SK-N-SH (cell line): ENCODE data around the gene LMO2. TPM values are rescaled to one million over a fixed set of nuclear protein-coding genes. Genes with fewer than 3 reads are reported as not detected.

ENCODE experiments used
- CTCF ChIA-PET: fragments of 300-600, 350-600 bp; formaldehyde crosslinking; extraction: SDS; loops from one replicate; lab custom pipeline; 2021; lab: Yijun Ruan, JAX
- POLR2A ChIA-PET: fragments of 350-600 bp; sonication (Branson Sonifier 250); formaldehyde crosslinking; extraction: SDS; loops from one replicate; lab custom pipeline; 2020; ENCODE audit warnings: antibody characterized with exemption, inconsistent platforms; lab: Yijun Ruan, JAX
- DNase-seq: peaks from one replicate; pipeline ENCODE4 v3.0.0; 2012
- H2AFZ ChIP-seq: fragments of 200-600 bp; sonication (generic); 2 replicates; pipeline ENCODE4 v1.8.1; 2016; ENCODE audit warnings: antibody characterized with exemption, mild to moderate bottlenecking, low read depth
- H3F3A ChIP-seq: fragments of 200-600 bp; sonication (generic); replicated peaks from 2 replicates; pipeline ENCODE3; 2016; ENCODE audit warnings: antibody characterized with exemption, mild to moderate bottlenecking; ENCODE audit not compliant: insufficient read depth
- H3K27ac ChIP-seq, 2 experiments: fragments of 200-500 bp in 1 of 2; fragments of 200-600 bp in 1 of 2; sonication (Bioruptor generic) in 1 of 2; sonication (generic), shearing (Covaris generic) in 1 of 2; 2 replicates each; pipeline versions ENCODE4 v1.5.1 to v1.6.1; 2014 to 2016; ENCODE audit warnings: low read depth in 2 of 2, inconsistent platforms in 1 of 2, low read length in 1 of 2, mild to moderate bottlenecking in 1 of 2, mixed read lengths in 1 of 2
- H3K27me3 ChIP-seq: fragments of 200-600 bp; sonication (generic), shearing (Covaris generic); 2 replicates; pipeline ENCODE4 v1.6.1; 2016; ENCODE audit warnings: mixed run types; ENCODE audit not compliant: insufficient read depth
- H3K36me3 ChIP-seq, 2 experiments: fragments of 200-500 bp in 1 of 2; fragments of 200-600 bp in 1 of 2; sonication (Bioruptor generic) in 1 of 2; sonication (generic) in 1 of 2; replicated peaks in 1 of 2; 2 replicates each; pipeline versions ENCODE3 to v1.5.1; 2014 to 2016; ENCODE audit warnings: low read length in 1 of 2, mild to moderate bottlenecking in 1 of 2; ENCODE audit not compliant: insufficient read depth in 2 of 2, control insufficient read depth in 1 of 2
- H3K4me1 ChIP-seq, 2 experiments: fragments of 200-500 bp in 1 of 2; fragments of 200-600 bp in 1 of 2; sonication (Bioruptor generic) in 1 of 2; sonication (generic), shearing (Covaris generic) in 1 of 2; 2 replicates each; pipeline versions ENCODE4 v1.5.1 to v1.6.1; 2014 to 2016; ENCODE audit warnings: low read depth in 1 of 2, low read length in 1 of 2, mixed run types in 1 of 2; ENCODE audit not compliant: insufficient read depth in 2 of 2, control insufficient read depth in 1 of 2
- H3K4me2 ChIP-seq: fragments of 200-600 bp; sonication (generic), shearing (Covaris generic); 2 replicates; pipeline ENCODE4 v1.6.1; 2017; ENCODE audit warnings: mixed run types
- H3K4me3 ChIP-seq, 2 experiments: fragments of 200-500 bp in 1 of 2; fragments of 200-600 bp in 1 of 2; sonication (Bioruptor generic) in 1 of 2; sonication (generic), shearing (Covaris generic) in 1 of 2; 2 replicates each; pipeline versions ENCODE4 v1.5.1 to v1.8.1; 2014 to 2016; ENCODE audit warnings: low read depth in 2 of 2, inconsistent platforms in 1 of 2, low read length in 1 of 2, mild to moderate bottlenecking in 1 of 2, mixed read lengths in 1 of 2, moderate library complexity in 1 of 2
- H3K79me2 ChIP-seq: fragments of 200-600 bp; sonication (generic); 2 replicates; pipeline ENCODE4 v1.8.1; 2017; ENCODE audit warnings: mild to moderate bottlenecking; ENCODE audit not compliant: insufficient read depth
- H3K9ac ChIP-seq: fragments of 200-600 bp; sonication (generic); 2 replicates; pipeline ENCODE4 v1.6.1; 2017; ENCODE audit warnings: mixed run types
- H3K9me2 ChIP-seq: fragments of 200-600 bp; sonication (generic); 2 replicates; pipeline ENCODE4 v1.6.1; 2017; ENCODE audit warnings: mixed run types
- H3K9me3 ChIP-seq: fragments of 200-600 bp; sonication (generic); 2 replicates; pipeline ENCODE4 v1.6.1; 2017; ENCODE audit warnings: mixed run types, mild to moderate bottlenecking, moderate library complexity
- H4K20me1 ChIP-seq: fragments of 200-600 bp; sonication (generic); 2 replicates; pipeline ENCODE4 v1.6.1; 2017; ENCODE audit warnings: mild to moderate bottlenecking, mixed run types; ENCODE audit not compliant: insufficient read depth
- ELF1 ChIP-seq: IDR thresholded peaks from 2 replicates; pipeline ENCODE4 v1.4.0; 2012
- FOXJ3 ChIP-seq: sonication (generic); formaldehyde crosslinking; IDR thresholded peaks from 2 replicates; pipeline ENCODE4 v1.5.1; 2020; ENCODE audit warnings: mild to moderate bottlenecking, missing genetic modification reagents
- GATA2 ChIP-seq: sonication (generic); formaldehyde crosslinking; IDR thresholded peaks from 2 replicates; pipeline ENCODE4 v1.5.0; 2020; ENCODE audit warnings: mild to moderate bottlenecking, missing genetic modification reagents
- JUND ChIP-seq: IDR thresholded peaks from 2 replicates; pipeline ENCODE4 v1.4.0; 2012
- MEF2A ChIP-seq: IDR thresholded peaks from 2 replicates; pipeline ENCODE4 v1.4.0; 2012; ENCODE audit warnings: low read depth, borderline replicate concordance
- NFIC ChIP-seq: IDR thresholded peaks from 2 replicates; pipeline ENCODE4 v1.4.0; 2012; ENCODE audit warnings: borderline replicate concordance
- NRF1 ChIP-seq: IDR thresholded peaks from 2 replicates; pipeline ENCODE4 v1.6.1; 2012; ENCODE audit warnings: low read depth, mild to moderate bottlenecking, low read length
- POLR2AphosphoS5 ChIP-seq: IDR thresholded peaks from 2 replicates; pipeline ENCODE4 v1.6.1; 2012; ENCODE audit warnings: low read depth, low read length
- RXRA ChIP-seq: IDR thresholded peaks from 2 replicates; pipeline ENCODE4 v1.4.0; 2012; ENCODE audit warnings: low read depth, mild to moderate bottlenecking, borderline replicate concordance
- SIN3A ChIP-seq: IDR thresholded peaks from 2 replicates; pipeline ENCODE4 v1.6.1; 2012; ENCODE audit warnings: low read depth, mild to moderate bottlenecking, low read length, moderate library complexity, borderline replicate concordance
- SMC3 ChIP-seq: IDR thresholded peaks from 2 replicates; pipeline ENCODE4 v1.6.1; 2012; ENCODE audit warnings: low read depth, low read length, improper control_type of control experiment
- TCF12 ChIP-seq: IDR thresholded peaks from 2 replicates; pipeline ENCODE4 v1.4.0; 2012
- TEAD4 ChIP-seq: IDR thresholded peaks from 2 replicates; pipeline ENCODE4 v1.4.0; 2012; ENCODE audit warnings: mild to moderate bottlenecking, borderline replicate concordance; ENCODE audit not compliant: insufficient read depth
- WGBS: methylation state at CpG from one replicate; pipeline ENCODE4 v1.1.6; 2017; ENCODE audit warnings: low lambda C conversion rate; 5-methylcytosine and 5-hydroxymethylcytosine counted together
- polyA plus RNA-seq, 3 experiments: library from polyadenylated mRNA; depleted of rRNA; stranded (reverse); fragments of >200 nt; gene quantifications; 2 replicates each; pipeline ENCODE4 v1.2.3, GENCODE V29; 2012
- TF ChIP-seq, protein P1 (sequence below): IDR thresholded peaks from 2 replicates; pipeline ENCODE4; 2012
- TF ChIP-seq, protein P2 (sequence below): fragments of 150-350 bp; IDR thresholded peaks from 2 replicates; pipeline ENCODE4 v1.6.1; 2016; ENCODE audit warnings: mild to moderate bottlenecking, low read depth, low read length
- TF ChIP-seq, protein P3 (sequence below): IDR thresholded peaks from 2 replicates; pipeline ENCODE4 v1.4.0; 2012; ENCODE audit warnings: low read depth, borderline replicate concordance

LMO2 gene
- polyA plus RNA-seq, 1 of the 3 experiments (the other 2 are of a cell fraction), result 0.05 TPM

DNA sequence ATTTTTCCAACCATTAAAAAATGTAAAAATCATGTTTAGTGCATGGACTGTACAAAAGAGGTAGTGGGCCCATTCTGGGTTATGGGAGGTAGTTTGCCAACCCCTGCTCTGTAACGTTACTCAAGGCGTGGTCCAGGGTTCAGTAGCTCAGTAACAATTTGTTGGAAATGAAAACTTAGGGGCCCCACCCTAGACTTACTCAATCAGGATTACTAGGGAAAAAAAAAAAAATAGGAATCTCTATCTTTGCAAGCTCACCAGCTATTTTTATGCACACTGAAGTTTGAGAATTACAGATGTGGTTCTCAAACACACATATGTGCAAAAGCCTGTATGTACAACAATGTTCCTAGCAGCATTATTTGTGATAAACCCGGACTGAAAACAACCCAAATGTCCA, 17.3 kb upstream of the LMO2 start:
- Histone ChIP-seq H3K79me2 (no peaks in the 10 kb centered on the region), H3K27ac (no peak overlapping the region), H4K20me1 (no peaks in the 10 kb centered on the region), H3K4me2 (no peak overlapping the region), H3F3A (no peaks in the 10 kb centered on the region), H3K9me3 (no peaks in the 10 kb centered on the region), H3K9me2 (no peaks in the 10 kb centered on the region), H3K9ac (no peak overlapping the region), H3K27me3 (0 out of 2 replicates have a peak, but pooled peaks cover 10% of the 10 kb centered on the region), H3K4me1 (peaks cover 0 to 18% of the 10 kb centered on the region in 2 experiments; a peak in 2 of 4 replicates), H3K4me3 (no peak overlapping the region), H3K36me3 (no peaks in the 10 kb centered on the region), H2AFZ (no peak overlapping the region)
- TF ChIP-seq SIN3A, result no peak
- no peak for TF ChIP-seq JUND
- TF ChIP-seq FOXJ3, result no peak
- no peak for TF ChIP-seq POLR2AphosphoS5
- TF ChIP-seq NRF1, result no peak
- TF ChIP-seq MEF2A, result no peak
- TF ChIP-seq ELF1, result no peak
- no peak for TF ChIP-seq SMC3
- no peak for TF ChIP-seq RXRA
- TF ChIP-seq TEAD4, result no peak
- no peak for TF ChIP-seq TCF12
- TF ChIP-seq NFIC, result no peak
- TF ChIP-seq, protein P1, sequence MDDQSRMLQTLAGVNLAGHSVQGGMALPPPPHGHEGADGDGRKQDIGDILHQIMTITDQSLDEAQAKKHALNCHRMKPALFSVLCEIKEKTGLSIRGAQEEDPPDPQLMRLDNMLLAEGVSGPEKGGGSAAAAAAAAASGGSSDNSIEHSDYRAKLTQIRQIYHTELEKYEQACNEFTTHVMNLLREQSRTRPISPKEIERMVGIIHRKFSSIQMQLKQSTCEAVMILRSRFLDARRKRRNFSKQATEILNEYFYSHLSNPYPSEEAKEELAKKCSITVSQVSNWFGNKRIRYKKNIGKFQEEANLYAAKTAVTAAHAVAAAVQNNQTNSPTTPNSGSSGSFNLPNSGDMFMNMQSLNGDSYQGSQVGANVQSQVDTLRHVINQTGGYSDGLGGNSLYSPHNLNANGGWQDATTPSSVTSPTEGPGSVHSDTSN, result no peak
- TF ChIP-seq, protein P2, sequence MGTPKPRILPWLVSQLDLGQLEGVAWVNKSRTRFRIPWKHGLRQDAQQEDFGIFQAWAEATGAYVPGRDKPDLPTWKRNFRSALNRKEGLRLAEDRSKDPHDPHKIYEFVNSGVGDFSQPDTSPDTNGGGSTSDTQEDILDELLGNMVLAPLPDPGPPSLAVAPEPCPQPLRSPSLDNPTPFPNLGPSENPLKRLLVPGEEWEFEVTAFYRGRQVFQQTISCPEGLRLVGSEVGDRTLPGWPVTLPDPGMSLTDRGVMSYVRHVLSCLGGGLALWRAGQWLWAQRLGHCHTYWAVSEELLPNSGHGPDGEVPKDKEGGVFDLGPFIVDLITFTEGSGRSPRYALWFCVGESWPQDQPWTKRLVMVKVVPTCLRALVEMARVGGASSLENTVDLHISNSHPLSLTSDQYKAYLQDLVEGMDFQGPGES, result no peak
- TF ChIP-seq GATA2 (CRISPR knock-in tag), result no peak
- TF ChIP-seq, protein P3, sequence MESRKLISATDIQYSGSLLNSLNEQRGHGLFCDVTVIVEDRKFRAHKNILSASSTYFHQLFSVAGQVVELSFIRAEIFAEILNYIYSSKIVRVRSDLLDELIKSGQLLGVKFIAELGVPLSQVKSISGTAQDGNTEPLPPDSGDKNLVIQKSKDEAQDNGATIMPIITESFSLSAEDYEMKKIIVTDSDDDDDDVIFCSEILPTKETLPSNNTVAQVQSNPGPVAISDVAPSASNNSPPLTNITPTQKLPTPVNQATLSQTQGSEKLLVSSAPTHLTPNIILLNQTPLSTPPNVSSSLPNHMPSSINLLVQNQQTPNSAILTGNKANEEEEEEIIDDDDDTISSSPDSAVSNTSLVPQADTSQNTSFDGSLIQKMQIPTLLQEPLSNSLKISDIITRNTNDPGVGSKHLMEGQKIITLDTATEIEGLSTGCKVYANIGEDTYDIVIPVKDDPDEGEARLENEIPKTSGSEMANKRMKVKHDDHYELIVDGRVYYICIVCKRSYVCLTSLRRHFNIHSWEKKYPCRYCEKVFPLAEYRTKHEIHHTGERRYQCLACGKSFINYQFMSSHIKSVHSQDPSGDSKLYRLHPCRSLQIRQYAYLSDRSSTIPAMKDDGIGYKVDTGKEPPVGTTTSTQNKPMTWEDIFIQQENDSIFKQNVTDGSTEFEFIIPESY, result no peak
- 59% methylated on average over 3 of the region's 3 CpGs for WGBS
- ChIA-PET CTCF (interaction anchor here (0.9 to 1.2 kb wide), 2 partner anchors 79 to 341 kb away, joined by 3 read pairs; no protein-coding TSS in a partner anchor), POLR2A (no interaction called here)
- DNase-seq, result no peak

DNA sequence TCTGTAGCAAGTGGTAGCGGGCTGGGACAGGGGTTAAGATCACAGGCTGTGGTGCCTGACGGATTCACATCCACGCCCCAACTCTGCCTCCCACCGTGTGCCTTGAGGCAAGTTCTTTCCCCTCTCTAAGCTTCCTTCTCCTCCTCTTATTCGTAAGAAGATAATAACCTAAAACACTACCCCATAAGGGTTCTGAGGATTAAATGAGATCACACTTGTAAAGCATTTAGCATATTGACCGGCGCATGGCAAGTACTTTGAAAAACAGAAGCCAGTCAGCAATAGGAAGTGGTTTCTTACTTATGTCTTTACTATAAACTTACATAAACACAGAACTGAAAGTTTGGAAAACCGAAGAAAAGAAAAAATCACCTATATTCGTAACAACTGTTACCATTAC, 15.5 kb upstream of the LMO2 start:
- no peak overlapping the region for H3K9ac ChIP-seq
- H4K20me1 ChIP-seq, result no peaks in the 10 kb centered on the region
- WGBS, result 66% methylated on average over 9 of the region's 9 CpGs
- H3K27ac ChIP-seq, result no peak overlapping the region
- no peaks in the 10 kb centered on the region for H3F3A ChIP-seq
- CTCF ChIA-PET, result no interaction called here
- H3K79me2 ChIP-seq, result no peaks in the 10 kb centered on the region
- H3K4me3 ChIP-seq, result no peak overlapping the region
- H3K4me2 ChIP-seq, result no peak overlapping the region
- no peaks in the 10 kb centered on the region for H3K9me2 ChIP-seq
- no peak overlapping the region for H2AFZ ChIP-seq
- TF ChIP-seq, protein P1, result no peak
- DNase-seq, result no peak
- peaks cover 0 to 10% of the 10 kb centered on the region in 2 experiments; a peak in 2 of 4 replicates for H3K4me1 ChIP-seq
- peaks cover 11% of the 10 kb centered on the region; the same call in 1 of the 2 replicates for H3K27me3 ChIP-seq
- no peaks in the 10 kb centered on the region for H3K36me3 ChIP-seq
- POLR2A ChIA-PET, result no interaction called here
- no peaks in the 10 kb centered on the region for H3K9me3 ChIP-seq
